HFFc6 (cell line): ENCODE data around the gene ACTR5. TPM values are rescaled to one million over a fixed set of nuclear protein-coding genes. Genes with fewer than 3 reads are reported as not detected.

Experiments used
- DNase-seq: peaks from one replicate; pipeline ENCODE4 v3.0.0-alpha.2; 2018
- H3K27ac Mint-ChIP-seq: 2 replicates; pipeline ENCODE4 v1.8.0; 2020; ENCODE audit warnings: mild to moderate bottlenecking, mixed read lengths
- H3K27me3 Mint-ChIP-seq: 2 replicates; pipeline ENCODE4 v1.8.0; 2021; ENCODE audit warnings: mild to moderate bottlenecking, moderate library complexity, mixed read lengths; ENCODE audit not compliant: insufficient read depth
- H3K36me3 Mint-ChIP-seq: 2 replicates; pipeline ENCODE4 v1.8.0; 2021; ENCODE audit warnings: low read depth, mixed read lengths
- H3K4me1 Mint-ChIP-seq: 2 replicates; pipeline ENCODE4 v1.8.0; 2020; ENCODE audit warnings: low read depth, mixed read lengths
- H3K4me3 Mint-ChIP-seq: 2 replicates; pipeline ENCODE4 v1.8.0; 2020; ENCODE audit warnings: mild to moderate bottlenecking, moderate library complexity, mixed read lengths
- H3K9me3 Mint-ChIP-seq: 2 replicates; pipeline ENCODE4 v1.8.0; 2020; ENCODE audit warnings: mild to moderate bottlenecking, mixed read lengths
- total RNA-seq, 6 experiments: library from RNA; stranded (reverse); fragmentation: NEBNext Ultra II Directional; extraction: Animal tissue kit (Norgen Biotek cat#: 25700); gene quantifications; 2 replicates in 1 of 6; 3 replicates in 5 of 6; pipeline ENCODE4 v1.2.3, GENCODE V29; 2021
- TF ChIP-seq, protein P1 (sequence below): fragments of 200-600 bp; sonication (generic); IDR thresholded peaks from 2 replicates; pipeline ENCODE4 v1.5.0; 2021; ENCODE audit warnings: antibody characterized with exemption, mild to moderate bottlenecking

ACTR5 gene
- total RNA-seq, 6 experiments from 2014 or later: 3.2 to 4.3 (median 3.8) TPM

DNA sequence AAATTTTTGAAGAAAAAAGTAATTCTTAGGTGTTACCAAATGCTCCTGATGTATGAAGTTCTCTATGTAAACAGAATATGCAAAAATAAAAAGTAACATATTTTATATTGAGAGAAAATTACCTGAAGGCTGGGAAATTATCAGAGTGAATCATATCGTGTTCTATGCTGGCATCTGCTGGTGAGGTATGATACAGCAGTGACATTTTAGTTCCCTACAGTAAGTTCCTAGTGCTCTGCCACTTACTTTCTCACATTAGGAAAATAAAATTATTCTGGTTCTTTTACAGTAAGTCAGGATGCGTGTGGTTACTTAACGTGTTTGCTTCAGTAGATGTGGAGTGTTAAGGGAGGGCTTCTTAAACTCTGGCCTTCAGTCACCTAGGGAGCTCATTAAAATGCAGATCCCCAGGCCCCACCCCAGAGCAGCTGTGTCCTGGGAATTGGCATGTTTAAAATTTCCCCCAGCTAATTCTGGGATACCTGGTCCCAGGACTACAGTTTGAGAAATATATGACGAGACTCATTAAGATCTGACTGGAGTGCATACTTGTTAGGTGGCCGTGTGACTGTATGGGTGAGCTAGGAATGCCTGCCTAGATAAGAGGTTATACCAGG, 3.2 kb downstream of the ACTR5 start:
- Mint-ChIP-seq H3K4me1 (peaks cover 23% of the 10 kb centered on the region), H3K27me3 (no peaks in the 10 kb centered on the region), H3K4me3 (no peak overlapping the region), H3K9me3 (no peaks in the 10 kb centered on the region), H3K36me3 (peaks cover 13% of the 10 kb centered on the region; the same call in 1 of the 2 replicates), H3K27ac (no peak overlapping the region)
- TF ChIP-seq, protein P1, sequence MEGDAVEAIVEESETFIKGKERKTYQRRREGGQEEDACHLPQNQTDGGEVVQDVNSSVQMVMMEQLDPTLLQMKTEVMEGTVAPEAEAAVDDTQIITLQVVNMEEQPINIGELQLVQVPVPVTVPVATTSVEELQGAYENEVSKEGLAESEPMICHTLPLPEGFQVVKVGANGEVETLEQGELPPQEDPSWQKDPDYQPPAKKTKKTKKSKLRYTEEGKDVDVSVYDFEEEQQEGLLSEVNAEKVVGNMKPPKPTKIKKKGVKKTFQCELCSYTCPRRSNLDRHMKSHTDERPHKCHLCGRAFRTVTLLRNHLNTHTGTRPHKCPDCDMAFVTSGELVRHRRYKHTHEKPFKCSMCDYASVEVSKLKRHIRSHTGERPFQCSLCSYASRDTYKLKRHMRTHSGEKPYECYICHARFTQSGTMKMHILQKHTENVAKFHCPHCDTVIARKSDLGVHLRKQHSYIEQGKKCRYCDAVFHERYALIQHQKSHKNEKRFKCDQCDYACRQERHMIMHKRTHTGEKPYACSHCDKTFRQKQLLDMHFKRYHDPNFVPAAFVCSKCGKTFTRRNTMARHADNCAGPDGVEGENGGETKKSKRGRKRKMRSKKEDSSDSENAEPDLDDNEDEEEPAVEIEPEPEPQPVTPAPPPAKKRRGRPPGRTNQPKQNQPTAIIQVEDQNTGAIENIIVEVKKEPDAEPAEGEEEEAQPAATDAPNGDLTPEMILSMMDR: peak; percentile 82
- DNase-seq: no peak

DNA sequence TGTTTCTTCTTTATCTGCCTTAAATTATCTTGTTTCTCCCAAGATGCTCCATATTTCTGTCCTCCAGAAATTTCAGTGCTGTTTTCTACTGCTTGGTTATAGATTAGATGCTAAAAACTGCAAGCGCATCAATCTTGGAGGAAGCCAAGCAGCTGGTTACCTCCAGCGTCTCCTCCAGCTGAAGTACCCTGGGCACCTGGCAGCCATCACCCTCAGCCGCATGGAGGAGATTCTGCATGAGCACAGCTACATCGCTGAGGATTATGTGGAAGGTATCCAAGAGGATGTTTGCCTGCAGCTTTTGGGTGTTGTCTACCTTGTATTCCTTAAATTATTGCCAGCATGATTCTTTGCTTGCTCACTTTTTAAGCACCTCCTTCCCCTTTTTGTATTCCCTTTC, 3.8 kb downstream of the ACTR5 start:
- Mint-ChIP-seq H3K4me3 (no peak overlapping the region), H3K27ac (no peak overlapping the region), H3K9me3 (no peaks in the 10 kb centered on the region), H3K36me3 (peaks cover 14% of the 10 kb centered on the region; the same call in 1 of the 2 replicates), H3K27me3 (no peaks in the 10 kb centered on the region), H3K4me1 (peaks cover 23% of the 10 kb centered on the region)
- DNase-seq: no peak
- TF ChIP-seq, protein P1: no peak

DNA sequence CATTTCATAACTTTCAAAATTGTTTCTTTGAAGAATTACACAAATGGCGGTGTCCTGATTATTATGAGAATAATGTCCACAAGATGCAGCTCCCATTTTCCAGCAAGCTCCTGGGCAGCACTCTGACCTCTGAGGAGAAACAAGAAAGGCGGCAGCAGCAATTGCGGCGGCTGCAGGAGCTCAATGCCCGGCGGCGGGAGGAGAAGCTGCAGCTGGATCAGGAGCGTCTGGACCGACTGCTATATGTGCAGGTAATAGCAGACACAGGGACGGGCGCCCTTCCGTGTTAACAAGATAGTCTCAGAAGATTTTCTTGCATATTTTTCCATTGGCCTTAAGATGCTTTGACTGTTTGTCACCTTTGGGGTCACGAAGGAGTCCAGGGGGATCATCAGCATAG, 6.7 kb downstream of the ACTR5 start:
- Mint-ChIP-seq H3K4me1 (0 out of 2 replicates have a peak, but pooled peaks cover 4% of the 10 kb centered on the region), H3K36me3 (peaks cover 16% of the 10 kb centered on the region; the same call in 1 of the 2 replicates), H3K27ac (no peak overlapping the region), H3K4me3 (no peak overlapping the region), H3K27me3 (no peaks in the 10 kb centered on the region), H3K9me3 (no peaks in the 10 kb centered on the region)
- DNase-seq: no peak
- TF ChIP-seq, protein P1: no peak

DNA sequence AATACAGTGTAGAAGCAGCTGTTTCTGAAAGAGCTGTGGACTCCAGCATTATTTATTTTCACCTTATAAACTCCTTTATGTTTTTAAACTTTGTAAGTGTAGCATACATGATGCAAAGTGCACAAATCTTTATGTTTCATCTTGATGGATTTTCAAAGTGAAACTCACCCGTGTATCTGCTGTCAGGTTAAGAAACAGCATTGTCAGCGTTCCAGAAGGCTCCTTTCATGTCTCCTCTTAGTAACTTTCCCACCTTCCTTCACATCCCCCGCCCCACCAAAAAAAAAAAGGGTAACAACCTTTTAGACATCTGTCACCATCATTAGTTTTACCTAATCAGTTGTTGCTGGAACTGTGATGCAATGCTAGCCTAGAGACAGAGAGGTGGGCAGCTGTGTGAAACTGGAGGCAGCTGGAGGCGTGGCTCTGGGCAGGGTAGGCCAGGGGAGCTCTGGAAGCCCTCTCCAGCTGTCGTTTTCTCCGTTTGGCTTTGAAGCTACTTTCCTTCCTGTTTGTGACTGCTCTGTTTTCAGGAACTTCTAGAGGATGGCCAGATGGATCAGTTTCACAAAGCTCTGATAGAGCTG, 7.2 kb downstream of the ACTR5 start:
- H3K4me3 Mint-ChIP-seq: no peak overlapping the region
- no peak overlapping the region for H3K27ac Mint-ChIP-seq
- TF ChIP-seq, protein P1: no peak
- H3K4me1 Mint-ChIP-seq: no peaks in the 10 kb centered on the region
- no peak for DNase-seq
- H3K27me3 Mint-ChIP-seq: no peaks in the 10 kb centered on the region
- peaks cover 20% of the 10 kb centered on the region; the same call in 1 of the 2 replicates for H3K36me3 Mint-ChIP-seq
- H3K9me3 Mint-ChIP-seq: no peaks in the 10 kb centered on the region

DNA sequence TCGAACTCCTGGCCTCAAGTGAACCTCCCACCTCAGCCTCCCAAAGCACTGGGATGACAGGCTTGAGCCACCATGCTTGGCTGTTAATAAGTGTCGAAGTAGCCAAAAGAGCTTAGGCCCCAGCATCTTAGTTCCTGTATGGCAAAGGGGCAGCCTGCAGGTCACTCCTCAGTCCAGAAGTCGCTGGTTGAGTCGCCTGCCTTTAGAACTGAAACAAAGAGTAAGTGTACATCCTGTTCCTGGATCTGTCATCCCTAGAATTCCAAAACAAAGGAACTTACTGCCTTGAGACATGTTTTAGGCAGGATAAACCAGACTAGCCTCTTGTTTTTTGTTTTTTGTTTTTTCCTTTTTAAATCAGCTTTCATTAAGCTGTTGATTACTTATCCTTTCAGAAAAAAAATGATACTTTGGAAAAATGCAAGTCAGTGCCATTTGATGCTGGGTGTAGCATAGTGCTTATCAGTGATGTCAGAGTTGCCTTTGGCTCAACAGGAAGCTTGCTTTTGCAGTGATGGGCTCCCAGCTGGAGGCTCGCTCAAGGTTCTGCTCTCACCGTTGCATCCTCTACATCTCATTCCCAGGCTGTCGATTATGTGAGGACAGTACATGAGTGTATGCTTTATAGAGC, 9.0 kb downstream of the ACTR5 start:
- TF ChIP-seq, protein P1: no peak
- H3K4me1 Mint-ChIP-seq: no peaks in the 10 kb centered on the region
- no peaks in the 10 kb centered on the region; the same call in 1 of the 2 replicates for H3K27me3 Mint-ChIP-seq
- no peak for DNase-seq
- no peak overlapping the region for H3K27ac Mint-ChIP-seq
- no peaks in the 10 kb centered on the region for H3K9me3 Mint-ChIP-seq
- peaks cover 29% of the 10 kb centered on the region for H3K36me3 Mint-ChIP-seq
- no peak overlapping the region for H3K4me3 Mint-ChIP-seq
